HG02623 (cell line): ENCODE data around the gene PYGM.
"Not testable (repeated sequence)": the region's sequence is repeated elsewhere in the genome, so short reads cannot be mapped to it uniquely, and the experiment has no call there.

ENCODE experiments used
- ATAC-seq: cut with Tn5 transposase; IDR thresholded peaks from one replicate; pipeline ENCODE4 v1.9.1; 2021; ENCODE audit warnings: moderate library complexity; ENCODE audit not compliant: unreplicated experiment

PYGM gene

DNA sequence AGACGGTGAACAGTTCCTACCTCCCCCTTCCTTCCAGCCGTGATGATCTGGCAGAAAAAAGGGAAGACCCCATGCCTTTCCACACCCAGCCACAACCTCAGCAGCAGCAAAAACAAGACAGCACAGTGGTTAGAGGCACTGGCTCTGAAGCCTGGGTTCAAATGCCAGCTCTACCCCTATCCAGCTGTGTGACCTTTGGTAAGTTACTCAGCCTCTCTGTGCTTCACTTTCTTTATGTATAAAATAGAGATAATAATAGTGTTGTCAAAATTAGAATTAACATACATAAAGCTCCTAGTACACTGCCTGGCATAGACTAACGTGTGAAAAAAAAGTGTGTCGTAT is 41.0 kb downstream of the PYGM start:
- ATAC-seq, result no peak

DNA sequence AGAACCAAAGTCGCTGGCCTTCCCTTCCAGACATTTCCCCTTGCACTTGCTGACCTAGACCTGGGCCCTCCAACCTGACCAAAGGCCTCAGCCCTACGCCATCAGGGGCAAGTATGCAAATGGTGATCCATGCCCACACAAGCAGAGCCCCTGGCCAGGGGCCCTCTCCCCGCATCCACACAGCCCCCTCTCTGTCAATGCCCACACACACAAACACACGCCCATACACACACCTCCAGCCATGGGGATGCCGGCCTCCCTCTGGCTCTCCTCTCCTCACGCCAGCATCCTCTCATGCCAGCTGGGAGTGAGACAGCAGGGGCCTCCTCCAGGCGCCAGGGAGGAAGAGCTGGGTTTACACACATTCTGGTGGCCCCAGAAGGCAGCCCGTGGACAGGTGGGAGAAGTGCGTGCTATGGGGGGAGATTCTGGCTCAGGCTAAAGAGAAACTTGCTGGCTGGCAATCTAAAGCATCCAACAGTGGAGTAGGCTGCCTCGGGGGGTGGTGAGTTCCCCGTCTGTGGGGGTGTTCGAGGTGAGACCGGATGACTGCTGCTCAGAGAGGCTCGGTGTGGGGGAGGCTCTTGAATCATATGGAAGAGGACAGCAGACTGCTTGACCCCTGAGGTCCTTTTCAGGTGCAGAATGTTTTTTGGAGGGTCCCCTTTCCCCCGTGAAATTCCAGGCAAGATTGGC is 41.5 kb downstream of the PYGM start:
- ATAC-seq, result no peak

DNA sequence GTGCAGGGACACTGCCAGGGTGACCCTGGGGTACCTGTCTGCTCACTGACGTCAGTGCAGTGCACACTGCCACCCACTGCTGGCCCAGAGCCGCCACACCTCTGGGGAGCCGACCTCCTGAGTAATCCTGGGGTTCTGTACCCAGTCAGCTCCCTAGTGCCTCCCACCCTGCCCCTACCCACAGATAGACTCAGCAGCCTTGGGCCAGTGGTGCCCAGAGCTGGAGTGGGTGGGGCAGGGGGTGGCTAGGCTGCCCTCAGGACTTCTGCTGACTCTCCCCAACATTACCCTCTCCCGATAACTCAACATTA is 42.6 kb downstream of the PYGM start:
- no peak for ATAC-seq

DNA sequence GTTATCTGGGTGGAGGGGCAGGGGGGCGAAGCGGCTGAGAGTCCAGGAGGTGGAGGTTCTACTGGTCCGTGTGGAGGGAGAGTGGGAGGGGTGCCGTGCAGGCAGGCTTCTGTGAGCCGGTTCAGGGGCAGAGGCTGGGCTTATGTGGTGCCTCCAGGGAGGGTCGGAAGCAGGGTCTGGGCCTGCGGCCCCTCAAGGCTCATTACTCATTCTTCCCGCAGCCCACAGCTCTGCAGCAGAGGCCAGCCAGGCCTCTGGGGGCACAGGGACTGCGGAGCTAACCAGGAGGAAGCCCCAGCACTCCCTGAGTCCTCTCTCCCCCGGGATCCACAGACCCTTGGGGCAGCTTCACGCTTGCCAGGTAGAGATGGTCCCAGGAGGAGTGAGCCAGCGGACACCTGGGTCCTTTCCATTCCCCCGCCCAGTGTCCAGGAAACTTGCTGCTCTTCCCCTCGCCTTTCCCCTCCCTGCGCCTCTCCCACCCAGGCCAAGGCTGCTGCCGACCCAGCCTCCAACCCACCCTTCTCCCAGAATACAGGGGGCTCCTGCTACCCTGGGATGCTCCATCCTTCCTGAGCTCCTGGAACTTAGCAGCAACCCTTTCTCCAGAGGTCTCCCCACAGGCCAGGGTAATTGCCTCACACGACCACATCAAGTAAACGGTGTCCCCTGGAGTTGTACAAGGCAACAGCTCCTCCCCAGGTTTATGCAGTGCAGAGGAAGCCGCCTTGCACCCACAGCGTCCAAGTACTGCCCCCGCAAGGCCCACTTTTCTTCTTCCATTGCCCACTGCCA is 43.1 kb downstream of the PYGM start:
- no peak for ATAC-seq

DNA sequence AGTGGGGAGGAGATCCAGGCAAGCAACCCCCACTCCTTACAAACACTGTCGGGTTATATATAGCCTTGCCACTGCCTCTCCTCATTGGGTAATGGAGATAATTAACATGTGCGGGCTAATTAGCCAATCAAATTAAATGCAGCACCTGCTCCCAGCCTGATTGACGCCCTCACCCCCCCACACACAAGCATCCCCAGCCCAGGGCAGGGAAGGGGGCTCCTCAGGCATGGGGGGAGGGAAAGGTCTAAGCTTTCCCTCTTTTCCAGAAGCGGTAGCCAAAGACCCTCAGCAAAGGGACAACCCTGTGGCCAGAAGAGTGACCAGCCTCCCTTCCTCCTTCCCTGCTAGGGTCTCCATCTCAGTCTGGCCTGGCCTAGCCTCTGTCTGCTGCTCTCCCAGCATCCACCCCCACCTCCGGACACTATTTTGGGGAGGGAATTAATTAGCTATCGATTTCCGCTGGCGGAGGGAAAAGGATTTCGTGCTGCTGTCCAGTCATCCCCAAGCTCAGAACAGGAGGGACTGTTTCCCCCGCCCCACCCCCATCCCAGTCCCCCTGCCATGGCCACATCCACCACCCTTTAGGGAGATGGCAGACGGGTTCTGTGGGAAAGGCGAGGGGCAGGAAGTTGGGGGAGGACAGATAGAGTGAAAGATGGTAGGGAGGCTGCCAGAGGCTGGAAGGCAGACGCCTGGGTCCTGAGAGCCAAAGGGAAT is 43.9 kb downstream of the PYGM start:
- no peak for ATAC-seq

DNA sequence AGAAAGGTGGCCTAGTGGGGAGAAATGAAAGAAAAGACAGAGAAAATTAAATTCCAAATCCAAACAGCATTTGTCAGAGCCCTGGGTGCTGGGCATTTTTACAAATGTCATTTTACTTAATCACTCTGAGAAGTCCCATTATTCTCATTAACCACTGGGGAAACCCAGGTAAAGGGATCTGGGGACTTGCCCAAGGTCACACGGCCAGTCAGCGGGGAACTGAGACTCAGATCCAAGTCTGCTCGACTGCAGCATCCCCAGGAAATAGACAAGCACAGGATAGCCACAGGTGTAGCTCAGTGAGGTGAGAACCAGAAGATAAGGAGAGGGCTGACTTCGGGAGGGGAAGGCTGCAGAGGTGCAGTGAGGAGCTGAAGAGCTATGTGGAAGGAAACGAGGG is 44.7 kb downstream of the PYGM start:
- ATAC-seq, result no peak

DNA sequence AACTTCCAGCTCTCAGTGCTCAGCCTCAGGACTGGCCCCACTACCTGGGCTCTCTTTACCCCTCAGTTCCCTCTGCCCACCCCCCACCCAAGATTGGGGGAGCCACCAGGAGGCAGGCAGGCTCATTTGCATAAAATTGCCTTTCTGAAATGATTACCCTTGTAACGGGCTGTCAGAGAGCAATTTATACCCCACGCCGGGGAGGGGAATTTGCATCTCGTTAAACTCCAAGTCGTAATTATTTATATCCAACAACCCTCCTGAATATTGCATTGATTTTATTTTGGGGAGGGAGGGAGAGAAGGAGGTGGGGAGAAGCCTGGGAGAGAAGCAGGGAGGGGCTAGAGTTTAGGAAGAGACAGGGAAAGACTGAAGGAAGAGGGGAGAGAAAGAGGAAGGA is 45.1 kb downstream of the PYGM start:
- no peak for ATAC-seq

DNA sequence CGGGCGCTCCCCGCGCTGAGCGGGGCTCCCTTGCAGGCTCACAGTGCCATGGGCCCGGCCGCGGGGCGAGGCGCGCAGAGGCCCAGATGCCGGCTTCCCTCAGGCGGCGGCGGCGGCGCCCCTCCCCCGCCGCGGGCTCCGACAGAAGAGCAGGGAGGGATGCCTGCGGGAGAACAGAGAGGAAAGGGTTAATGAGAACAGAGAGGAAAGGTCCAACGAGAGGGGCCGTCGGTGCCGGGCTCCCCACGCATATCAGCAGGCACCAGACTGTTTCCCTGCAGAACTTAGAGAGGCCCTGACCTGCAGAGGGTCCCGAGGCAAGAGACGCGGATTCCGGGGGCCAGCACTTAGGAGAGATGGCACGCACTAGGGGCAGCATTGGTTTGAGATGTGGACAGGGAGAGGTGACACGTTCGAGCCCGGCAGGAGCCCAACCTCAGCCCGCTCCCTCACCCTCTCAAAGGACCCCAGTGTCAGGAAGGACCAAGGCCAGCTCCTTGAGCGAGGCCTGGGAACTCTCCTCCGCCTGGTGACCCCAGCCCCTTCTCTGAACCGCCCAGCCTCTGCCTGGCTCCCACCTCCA is 45.9 kb downstream of the PYGM start:
- ATAC-seq, result no peak

DNA sequence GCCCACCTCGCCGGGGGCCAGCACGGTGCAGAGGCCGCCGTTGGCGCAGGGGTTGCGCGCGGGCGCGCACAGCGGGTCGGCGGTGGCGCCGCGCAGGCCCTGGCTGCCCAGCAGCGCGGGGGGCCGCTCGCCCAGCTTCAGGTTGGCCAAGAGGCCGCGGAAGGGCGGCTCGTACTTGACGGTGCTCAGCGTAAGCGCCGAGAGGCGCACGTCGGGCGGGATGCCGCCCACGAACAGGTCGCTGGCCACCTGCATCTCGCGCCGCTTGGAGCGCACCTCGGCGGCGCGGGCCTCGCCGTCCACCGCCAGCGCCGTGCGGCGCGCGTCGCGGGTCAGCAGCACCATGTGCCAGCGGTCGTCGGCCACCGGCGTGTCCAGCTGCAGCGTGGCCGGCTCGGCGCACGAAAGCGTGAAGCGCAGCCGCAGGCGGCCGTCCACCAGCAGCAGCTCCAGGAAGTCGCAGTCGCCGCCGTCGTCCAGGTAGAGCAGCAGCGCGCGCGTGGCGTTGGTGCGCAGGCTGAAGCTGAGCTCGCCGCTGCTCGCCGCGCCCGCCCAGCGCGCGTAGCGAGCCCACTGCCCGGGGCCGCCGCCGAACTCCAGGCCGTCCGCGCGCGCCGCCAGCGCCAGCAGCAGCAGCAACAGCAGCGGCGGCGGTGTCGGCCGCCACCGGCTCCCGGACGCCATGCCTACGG is 46.6 kb downstream of the PYGM start:
- ATAC-seq, result no peak

DNA sequence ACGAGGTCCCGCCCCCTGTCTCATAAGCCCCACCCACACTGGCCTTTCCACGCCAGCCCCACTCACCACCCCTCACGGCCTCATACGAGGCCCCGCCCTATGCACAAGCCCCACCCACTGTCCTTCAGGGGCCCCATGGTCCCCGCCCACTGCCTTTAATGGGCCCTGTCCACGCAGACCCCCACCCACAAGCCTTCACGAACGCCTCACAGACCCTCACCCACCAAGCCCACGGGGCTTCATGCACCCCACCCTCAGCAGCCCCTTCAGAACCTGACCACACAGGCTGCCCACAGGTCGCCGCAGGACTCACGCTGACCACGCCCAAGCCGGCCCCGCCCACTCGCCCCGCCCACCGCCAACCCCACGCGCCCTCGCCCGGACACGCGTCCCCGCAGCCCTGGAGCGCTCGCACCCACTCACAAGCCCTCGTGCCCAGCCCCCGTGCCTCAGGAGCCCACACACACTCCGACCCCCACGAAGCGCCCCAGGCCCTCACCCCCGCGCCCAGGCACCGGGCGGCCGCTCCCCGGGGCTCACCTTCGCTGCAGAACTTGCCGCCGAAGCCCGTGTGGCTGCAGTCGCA is 47.3 kb downstream of the PYGM start:
- no peak for ATAC-seq

DNA sequence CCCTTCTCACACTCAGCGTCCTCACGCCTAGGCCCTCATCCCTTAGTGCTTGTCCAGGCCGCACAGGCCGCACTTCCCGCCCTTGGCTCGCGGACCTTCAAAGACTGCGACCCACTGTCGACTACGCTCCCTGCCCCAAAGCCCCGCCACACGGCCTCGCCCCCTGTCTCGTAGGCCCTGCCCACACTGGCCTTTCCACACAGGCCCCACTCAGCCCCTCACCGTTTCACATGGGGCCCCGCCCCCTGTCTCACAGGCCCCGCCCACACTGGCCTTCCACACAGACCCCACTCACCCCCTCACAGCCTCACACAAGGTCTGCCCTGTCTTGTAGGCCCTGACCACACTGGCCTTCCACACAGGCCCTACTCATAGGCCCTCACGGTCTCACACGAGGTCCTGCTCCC is 47.8 kb downstream of the PYGM start:
- ATAC-seq, result no peak

DNA sequence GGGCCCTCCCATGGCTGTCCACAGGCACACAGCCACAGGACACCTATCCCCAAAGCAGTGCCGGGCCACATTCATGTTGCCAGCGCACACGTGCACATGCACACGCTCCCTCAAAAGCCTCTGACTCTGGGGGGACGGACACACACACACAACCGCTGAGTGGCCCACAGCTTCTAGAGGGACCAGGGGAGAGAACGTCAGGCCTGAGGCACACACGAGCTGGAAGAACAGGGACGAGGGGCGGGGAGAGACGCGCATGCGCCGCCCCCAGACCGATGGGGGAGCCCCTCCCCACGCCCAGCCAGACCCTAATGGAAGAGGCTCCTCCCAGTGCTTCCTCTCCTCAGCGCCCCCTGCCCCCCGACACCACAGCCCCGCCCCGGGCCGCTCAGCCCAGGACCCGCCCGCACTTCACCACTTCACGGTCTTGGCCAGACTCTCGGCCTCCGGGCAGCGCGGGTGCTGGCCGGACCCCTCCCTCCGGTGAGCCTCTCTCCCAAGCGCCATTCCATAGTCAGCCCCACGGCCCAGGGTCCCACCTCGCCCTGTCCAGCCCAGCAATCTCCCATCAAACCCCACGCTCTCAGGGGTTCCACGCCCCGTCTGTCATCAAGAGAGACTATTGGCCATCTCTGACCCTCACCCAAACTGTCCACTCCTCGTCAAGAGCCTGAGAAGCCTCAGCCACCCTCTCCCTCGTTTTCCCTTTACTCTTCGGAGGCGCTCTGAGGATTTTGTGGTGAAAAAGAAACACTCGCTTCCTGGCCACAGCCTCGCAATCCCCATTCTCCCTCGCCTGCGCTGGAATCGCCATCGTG is 48.4 kb downstream of the PYGM start:
- ATAC-seq, result no peak

DNA sequence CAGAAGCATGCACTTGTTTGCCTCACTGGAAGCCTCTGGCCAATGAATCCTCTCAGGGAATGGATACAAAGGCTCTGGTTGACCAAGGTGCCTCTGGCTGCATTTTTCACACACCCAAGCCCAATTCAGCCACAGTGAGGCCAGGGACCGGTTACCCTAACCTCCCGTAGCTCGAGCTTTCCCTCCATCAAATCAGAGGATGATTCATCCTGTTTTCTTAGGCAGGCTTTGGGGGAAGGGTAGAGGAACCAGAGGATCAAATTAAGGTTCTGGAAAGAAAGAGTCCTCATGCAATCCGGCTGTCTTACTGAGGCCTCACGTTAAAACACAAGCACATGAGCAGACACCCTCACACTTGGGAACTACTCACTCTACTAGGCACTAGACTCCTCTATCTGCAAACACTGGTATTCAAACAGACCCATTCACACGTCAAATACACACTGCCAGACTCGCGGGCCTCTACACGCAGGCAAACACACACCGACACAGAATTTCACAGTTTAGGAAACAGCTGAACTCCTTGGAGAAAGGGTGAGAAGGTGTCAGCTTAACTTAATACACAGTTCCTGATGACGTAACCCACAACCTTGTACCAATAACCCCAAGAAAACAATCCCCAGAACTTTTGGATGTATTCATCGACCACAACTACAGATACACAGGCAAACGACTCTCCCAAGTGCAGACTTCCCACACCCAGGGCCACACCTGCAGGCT is 49.2 kb downstream of the PYGM start:
- no peak for ATAC-seq

DNA sequence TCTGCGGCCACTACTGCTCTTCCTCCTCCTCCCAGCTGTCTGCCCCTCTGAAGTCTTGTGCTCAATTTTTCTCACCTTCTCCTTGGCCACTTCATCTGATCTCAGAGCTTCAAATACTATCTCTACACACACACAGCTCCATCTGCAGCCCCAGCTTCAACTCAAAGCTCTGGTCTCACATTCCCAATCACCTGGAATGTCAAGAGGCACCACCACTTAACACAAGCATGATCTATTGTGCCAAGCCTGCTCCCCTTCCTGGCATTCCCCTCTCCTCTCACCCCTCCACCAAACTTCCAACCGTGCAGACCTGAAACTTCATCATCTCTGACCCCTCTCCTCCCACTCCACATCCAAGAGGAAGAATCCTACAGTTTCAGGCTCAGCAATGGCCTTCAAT is 54.3 kb downstream of the PYGM start:
- ATAC-seq, result no peak

DNA sequence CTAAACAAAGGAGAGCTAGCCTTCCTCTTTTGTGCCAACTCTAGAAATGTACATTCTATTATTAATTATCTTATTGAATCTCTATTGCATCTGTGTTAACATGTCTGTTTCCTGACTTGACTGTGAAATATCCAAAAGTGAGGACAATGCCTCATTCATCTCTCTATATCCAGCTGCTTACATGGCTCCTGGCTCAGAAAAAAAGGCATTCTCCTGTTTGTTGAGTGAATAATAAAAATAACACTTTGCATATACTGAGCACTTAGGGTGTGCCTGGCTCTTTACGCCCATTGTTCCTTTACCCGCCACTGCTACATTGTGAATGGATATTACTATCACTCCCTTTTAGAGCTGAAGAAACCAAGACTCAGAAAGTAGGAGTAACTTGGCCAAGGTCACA is 56.7 kb downstream of the PYGM start:
- no peak for ATAC-seq

DNA sequence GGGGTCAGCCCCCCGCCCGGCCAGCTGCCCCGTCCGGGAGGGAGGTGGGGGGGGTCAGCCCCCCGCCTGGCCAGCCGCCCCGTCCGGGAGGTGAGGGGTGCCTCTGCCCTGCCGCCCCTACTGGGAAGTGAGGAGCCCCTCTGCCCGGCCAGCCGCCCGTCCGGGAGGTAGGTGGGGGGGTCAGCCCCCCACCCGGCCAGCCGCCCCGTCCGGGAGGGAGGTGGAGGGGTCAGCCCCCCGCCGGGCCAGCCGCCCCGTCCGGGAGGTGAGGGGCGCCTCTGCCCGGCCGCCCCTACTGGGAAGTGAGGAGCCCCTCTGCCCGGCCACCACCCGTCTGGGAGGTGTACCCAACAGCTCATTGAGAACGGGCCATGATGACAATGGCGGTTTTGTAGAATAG is 57.8 kb downstream of the PYGM start:
- ATAC-seq, result not testable (repeated sequence)

DNA sequence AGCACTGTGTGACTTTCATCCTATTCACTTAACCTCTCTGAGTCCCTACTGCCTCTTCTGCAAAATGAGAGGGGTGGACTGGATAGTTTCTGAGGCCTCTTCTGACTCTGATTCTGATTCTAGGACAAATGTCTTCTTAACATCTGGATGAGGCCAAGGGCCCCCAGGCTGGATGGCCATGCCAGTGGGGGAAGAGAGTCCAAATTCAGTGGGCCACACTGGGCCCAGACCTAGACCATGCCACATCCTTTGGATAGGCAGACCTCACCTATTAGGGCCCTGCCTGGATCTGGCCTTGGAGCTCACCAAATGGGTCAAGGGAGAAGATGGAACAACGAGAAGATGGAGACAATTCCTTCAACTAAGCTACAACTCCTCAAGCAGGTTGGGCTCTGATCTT is 61.3 kb downstream of the PYGM start:
- no peak for ATAC-seq

DNA sequence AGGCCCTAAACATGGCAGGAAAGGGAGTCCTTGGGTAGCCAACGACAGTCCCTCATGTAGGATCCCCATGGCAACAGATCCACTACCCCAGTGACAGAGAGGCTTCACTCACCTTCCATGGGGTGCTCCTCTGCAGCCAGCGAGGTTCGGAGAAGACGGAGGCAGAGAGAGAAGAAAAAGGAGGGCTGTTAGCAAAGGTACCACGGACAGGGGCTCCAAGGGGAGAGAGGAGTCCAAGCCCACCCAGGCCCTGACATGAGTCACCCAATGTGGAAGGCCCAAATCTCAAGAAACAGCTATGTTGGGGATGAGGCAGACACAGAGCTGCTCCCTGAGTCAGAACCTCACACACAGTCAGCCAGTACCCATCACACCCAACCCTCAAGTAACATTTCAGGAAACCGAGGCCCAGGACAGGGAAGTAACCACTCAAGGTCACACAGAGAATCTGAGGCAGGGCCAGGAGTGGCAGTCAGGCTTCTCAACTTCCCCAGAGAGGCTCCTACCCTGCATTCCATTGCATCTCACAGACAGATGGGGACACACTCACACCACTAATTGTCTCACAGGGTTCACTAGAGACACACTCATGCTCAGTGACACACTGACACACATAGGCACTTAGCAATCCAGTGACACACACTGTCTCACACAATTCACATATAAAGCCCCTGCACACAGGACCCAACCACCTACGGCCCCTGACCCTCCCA is 62.0 kb downstream of the PYGM start:
- no peak for ATAC-seq
